ENCODE results near the gene MYO3A. TPM values are rescaled to one million over a fixed set of nuclear protein-coding genes. Genes with fewer than 3 reads are reported as not detected.

Gene MYO3A
- total RNA-seq, 2 donors from 2014 or later, result not detected

DNA sequence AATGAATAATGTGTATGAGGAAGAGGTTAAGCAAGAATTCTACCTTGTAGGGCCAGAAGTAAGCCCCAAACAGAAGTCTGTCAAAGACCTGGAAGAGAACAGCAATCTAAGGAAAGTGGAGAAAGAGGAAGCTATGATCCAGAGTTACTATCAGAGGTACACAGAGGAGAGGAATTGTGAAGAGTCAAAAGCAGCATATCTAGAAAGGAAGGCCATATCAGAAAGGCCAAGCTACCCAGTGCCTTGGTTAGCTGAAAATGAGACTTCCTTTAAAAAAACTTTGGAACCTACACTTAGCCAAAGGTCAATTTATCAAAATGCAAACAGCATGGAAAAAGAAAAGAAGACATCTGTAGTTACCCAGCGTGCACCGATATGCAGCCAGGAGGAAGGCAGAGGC is 239.8 kb downstream of the MYO3A start:
- TF ChIP-seq, protein P1, sequence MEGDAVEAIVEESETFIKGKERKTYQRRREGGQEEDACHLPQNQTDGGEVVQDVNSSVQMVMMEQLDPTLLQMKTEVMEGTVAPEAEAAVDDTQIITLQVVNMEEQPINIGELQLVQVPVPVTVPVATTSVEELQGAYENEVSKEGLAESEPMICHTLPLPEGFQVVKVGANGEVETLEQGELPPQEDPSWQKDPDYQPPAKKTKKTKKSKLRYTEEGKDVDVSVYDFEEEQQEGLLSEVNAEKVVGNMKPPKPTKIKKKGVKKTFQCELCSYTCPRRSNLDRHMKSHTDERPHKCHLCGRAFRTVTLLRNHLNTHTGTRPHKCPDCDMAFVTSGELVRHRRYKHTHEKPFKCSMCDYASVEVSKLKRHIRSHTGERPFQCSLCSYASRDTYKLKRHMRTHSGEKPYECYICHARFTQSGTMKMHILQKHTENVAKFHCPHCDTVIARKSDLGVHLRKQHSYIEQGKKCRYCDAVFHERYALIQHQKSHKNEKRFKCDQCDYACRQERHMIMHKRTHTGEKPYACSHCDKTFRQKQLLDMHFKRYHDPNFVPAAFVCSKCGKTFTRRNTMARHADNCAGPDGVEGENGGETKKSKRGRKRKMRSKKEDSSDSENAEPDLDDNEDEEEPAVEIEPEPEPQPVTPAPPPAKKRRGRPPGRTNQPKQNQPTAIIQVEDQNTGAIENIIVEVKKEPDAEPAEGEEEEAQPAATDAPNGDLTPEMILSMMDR (IDR thresholded peaks at IDR 0.05), result no peak
- Histone ChIP-seq H3K36me3 (no peaks in the 10 kb centered on the region), H3K27ac (no peak overlapping the region), H3K27me3 (no peaks in the 10 kb centered on the region), H3K4me3 (no peak overlapping the region), H3K4me1 (no peaks in the 10 kb centered on the region), H3K9me3 (no peaks in the 10 kb centered on the region)
- DNase-seq (ENCODE audit: low spot score), result no peak

DNA sequence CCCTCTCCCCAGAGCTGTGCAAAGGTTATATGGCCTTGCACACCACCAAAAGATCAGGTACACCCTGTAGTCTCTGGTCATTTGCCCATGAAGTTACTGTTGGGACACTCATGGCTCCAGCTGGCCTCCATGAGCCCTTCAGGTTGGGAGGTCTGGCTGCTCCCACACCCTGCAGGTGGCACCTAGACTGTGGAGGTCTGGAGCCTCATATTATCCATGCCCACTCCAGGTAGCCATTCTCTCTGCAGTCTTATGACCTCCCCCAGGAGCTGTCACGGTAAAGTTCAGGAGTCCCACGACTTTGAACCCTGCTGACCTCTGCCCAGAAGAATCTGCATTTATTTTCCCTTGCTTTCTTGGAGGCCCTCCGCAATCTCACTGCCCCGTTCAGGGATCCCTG is 243.3 kb downstream of the MYO3A start:
- no peaks in the 10 kb centered on the region for H3K4me1 ChIP-seq
- TF ChIP-seq, protein P1 (IDR thresholded peaks at IDR 0.05), result no peak

DNA sequence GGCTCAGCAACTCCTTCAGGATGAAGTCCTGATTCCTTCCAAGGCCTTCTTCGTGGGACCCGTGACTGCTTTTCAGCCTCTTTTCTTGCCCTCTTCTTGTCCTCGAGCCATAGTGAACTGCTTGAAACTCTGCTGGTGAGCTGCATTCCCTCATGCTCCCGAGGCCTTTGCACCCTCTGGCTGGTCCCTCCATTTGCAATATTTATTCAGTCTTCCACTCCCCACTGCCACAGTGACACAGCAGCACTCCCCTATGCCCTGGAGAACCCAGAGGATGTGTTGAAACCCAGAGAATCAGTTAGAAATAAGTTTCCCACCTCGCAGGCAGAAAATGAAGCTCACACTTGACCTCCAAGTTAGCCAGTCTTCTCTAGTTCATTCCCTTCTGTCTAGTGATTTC is 260.2 kb downstream of the MYO3A start:
- H3K27ac ChIP-seq, result no peak overlapping the region
- no peaks in the 10 kb centered on the region for H3K36me3 ChIP-seq
- TF ChIP-seq, protein P1 (IDR thresholded peaks at IDR 0.05), result no peak
- DNase-seq (ENCODE audit: low spot score), result no peak
- H3K4me1 ChIP-seq, result no peaks in the 10 kb centered on the region
- H3K9me3 ChIP-seq, result no peaks in the 10 kb centered on the region
- H3K4me3 ChIP-seq, result no peak overlapping the region
- H3K27me3 ChIP-seq, result no peaks in the 10 kb centered on the region

More for the DNA sequence above, 243.3 kb downstream of the MYO3A start:
- no peaks in the 10 kb centered on the region for H3K36me3 ChIP-seq
- no peak for DNase-seq (ENCODE audit: low spot score)
- no peaks in the 10 kb centered on the region for H3K9me3 ChIP-seq
- no peak overlapping the region for H3K27ac ChIP-seq
- no peaks in the 10 kb centered on the region for H3K27me3 ChIP-seq
- H3K4me3 ChIP-seq, result no peak overlapping the region

DNA sequence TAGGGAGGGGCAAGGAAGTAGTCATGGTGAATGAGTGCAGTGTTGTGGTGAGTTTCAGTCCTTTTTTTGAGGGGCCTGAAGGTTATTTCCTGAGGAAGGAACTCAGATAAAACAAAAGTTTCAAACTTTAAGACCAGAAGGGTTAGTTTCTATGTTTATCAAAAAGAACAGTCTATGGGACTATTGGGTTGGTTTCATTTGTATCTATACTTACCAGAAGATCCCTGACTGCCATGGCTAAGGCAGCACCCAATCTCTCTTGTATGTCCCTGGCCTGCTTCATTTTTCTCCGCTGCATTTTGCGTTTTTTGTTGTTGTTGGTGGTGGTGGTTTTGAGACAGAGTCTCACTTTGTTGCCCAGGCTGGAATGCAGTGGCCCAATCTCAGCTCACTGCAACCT is 263.2 kb downstream of the MYO3A start:
- Histone ChIP-seq H3K27ac (no peak overlapping the region), H3K4me3 (no peak overlapping the region), H3K36me3 (no peaks in the 10 kb centered on the region), H3K9me3 (no peaks in the 10 kb centered on the region), H3K4me1 (no peaks in the 10 kb centered on the region), H3K27me3 (no peaks in the 10 kb centered on the region)
- TF ChIP-seq, protein P1 (IDR thresholded peaks at IDR 0.05), result no peak
- DNase-seq (ENCODE audit: low spot score), result no peak

DNA sequence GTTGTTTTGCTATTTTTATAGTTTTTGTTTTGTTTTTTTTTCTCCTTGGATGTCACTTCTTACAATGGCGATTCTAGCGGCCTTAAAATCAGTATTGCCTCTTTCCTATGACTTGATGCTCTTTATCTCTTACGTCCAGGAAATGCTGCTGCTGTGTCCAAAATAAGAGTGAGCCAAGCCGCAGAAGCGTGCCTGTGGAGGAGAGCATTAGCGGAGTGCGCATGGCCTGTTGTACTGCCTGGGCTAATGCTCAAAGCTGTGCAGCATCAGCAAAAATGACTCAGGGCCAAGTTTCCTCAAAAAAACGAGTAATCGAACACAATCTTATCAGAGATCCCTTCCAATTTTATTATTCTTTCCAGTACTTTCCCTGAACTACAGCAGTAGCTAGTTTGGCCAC is 264.1 kb downstream of the MYO3A start:
- no peak for DNase-seq (ENCODE audit: low spot score)
- H3K36me3 ChIP-seq, result no peaks in the 10 kb centered on the region
- H3K27me3 ChIP-seq, result no peaks in the 10 kb centered on the region
- H3K9me3 ChIP-seq, result no peaks in the 10 kb centered on the region
- no peak overlapping the region for H3K27ac ChIP-seq
- TF ChIP-seq, protein P1 (IDR thresholded peaks at IDR 0.05), result no peak
- no peak overlapping the region for H3K4me3 ChIP-seq
- H3K4me1 ChIP-seq, result no peaks in the 10 kb centered on the region

DNA sequence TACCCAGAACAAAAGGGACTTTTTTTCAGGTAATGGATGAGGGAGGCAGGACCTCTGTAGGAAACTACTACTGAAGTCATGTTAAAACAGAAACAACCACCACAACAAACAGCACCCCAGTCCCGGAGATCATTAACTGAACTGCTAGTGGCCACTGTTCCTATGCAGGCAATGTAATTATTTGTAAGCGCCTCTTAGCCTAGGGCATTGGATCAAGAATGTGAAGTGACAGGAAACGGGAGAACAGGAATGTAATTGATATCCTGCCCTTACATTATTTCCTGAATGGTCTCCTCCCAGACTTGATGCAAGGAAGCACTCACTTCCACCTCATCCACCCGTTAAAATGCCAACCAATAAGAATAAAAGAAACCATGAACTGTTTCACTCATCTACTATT is 265.8 kb downstream of the MYO3A start:
- TF ChIP-seq, protein P1 (IDR thresholded peaks at IDR 0.05), result no peak
- no peaks in the 10 kb centered on the region for H3K36me3 ChIP-seq
- no peak overlapping the region for H3K27ac ChIP-seq
- H3K4me3 ChIP-seq, result no peak overlapping the region
- H3K27me3 ChIP-seq, result no peaks in the 10 kb centered on the region
- H3K4me1 ChIP-seq, result no peaks in the 10 kb centered on the region
- no peaks in the 10 kb centered on the region for H3K9me3 ChIP-seq
- no peak for DNase-seq (ENCODE audit: low spot score)
